Fibroblast of villous mesenchyme (primary cell): ENCODE measurements around the gene CCDC136. TPM values are rescaled to one million over a fixed set of nuclear protein-coding genes. Genes with fewer than 3 reads are reported as not detected.

Experiments used
- DNase-seq: peaks from one replicate; pipeline ENCODE4 v3.0.0-alpha.2; 2010; ENCODE audit warnings: low read depth
- H3K4me3 ChIP-seq: 2 replicates; pipeline ENCODE4 v1.5.1; 2011; ENCODE audit warnings: low read depth, mild to moderate bottlenecking, low read length
- total RNA-seq: library from RNA; depleted of rRNA; stranded (reverse); fragments of >200 nt; gene quantifications from 2 replicates; pipeline ENCODE4 v1.2.3, GENCODE V29; 2012
- TF ChIP-seq, protein P1 (sequence below): IDR thresholded peaks from 2 replicates; pipeline ENCODE4 v1.5.1; 2012; ENCODE audit warnings: low read depth, mild to moderate bottlenecking, low read length; ENCODE audit not compliant: insufficient read depth

CCDC136 gene
- total RNA-seq, 1 donor, result 9.9 TPM

DNA sequence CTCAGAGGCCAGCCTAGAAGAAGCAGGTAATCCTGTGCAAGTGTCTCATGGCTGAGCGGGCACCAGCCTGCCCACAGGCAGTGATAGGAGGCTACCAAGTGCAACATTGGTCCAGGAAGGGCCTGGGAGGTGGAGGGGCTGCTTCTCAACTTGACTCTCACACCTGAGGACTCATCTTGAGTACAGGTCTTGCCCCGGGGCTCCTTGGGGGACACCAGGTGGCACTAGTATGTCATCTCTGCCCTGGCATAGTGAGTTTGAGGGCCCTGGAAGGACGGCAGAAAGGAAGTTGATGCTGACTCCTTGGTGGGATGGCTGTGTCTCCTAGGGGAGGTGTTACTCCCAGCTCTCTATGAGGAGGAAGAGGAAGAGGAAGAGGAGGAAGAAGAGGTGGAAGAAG is 2.3 kb downstream of the CCDC136 start:
- no peak overlapping the region for H3K4me3 ChIP-seq
- TF ChIP-seq, protein P1, sequence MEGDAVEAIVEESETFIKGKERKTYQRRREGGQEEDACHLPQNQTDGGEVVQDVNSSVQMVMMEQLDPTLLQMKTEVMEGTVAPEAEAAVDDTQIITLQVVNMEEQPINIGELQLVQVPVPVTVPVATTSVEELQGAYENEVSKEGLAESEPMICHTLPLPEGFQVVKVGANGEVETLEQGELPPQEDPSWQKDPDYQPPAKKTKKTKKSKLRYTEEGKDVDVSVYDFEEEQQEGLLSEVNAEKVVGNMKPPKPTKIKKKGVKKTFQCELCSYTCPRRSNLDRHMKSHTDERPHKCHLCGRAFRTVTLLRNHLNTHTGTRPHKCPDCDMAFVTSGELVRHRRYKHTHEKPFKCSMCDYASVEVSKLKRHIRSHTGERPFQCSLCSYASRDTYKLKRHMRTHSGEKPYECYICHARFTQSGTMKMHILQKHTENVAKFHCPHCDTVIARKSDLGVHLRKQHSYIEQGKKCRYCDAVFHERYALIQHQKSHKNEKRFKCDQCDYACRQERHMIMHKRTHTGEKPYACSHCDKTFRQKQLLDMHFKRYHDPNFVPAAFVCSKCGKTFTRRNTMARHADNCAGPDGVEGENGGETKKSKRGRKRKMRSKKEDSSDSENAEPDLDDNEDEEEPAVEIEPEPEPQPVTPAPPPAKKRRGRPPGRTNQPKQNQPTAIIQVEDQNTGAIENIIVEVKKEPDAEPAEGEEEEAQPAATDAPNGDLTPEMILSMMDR, result no peak
- DNase-seq, result no peak

DNA sequence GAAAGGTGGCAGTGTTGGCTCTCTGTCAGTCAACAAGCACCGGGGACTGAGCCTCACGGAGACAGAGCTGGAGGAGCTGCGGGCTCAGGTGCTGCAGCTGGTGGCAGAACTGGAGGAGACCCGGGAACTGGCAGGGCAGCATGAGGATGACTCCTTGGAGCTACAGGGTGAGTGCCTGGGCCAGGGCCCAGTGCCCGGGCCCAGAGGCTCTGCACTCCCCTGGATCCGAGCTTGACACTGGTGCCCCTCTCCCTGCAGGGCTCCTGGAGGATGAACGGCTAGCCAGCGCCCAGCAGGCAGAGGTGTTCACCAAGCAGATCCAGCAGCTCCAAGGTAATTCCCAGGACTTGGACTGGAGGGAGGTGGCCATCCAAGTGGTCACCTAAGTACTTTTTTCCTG is 2.7 kb downstream of the CCDC136 start:
- TF ChIP-seq, protein P1, result no peak
- DNase-seq, result no peak
- H3K4me3 ChIP-seq, result no peak overlapping the region

DNA sequence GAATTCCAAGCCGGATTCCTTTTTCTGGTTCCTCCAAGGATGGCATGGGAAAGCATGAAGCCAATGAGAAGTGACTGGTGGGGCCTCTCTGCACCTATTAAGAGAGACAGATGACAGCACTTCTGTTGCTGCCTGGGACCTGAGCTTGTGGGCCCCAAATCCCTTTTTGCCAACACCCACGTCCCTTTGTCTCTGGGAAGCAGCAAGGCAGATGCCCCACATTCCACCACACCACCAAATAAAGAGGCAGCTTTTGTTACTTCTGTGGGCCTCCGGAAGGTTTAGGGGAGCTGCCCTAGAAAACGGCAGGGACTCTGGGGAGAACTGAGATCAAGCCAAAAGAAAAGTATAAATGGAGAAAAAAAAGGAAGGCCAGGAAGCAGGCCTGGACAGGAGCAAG is 3.4 kb downstream of the CCDC136 start:
- no peak for DNase-seq
- TF ChIP-seq, protein P1, result no peak
- no peak overlapping the region for H3K4me3 ChIP-seq

DNA sequence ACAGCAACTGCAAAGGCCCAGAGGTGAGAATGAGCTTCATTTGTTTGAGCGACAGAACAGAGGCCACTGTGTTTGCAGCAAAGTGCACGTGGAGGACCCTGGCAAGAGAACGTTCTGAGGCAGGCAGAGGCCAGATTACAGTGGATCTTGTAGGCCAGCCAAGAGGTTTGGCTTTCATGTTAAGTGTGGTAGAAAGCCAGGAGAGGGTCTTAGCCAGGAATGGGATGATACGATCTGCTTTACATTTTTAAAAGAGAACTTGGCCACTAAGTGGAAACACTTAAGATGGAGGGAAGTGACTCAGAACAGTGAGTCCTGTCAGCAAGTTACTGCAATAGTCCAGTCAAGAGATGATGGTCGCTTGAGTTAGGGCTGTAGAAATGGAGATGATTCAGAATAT is 4.6 kb downstream of the CCDC136 start:
- TF ChIP-seq, protein P1, result no peak
- DNase-seq, result no peak
- no peak overlapping the region for H3K4me3 ChIP-seq

DNA sequence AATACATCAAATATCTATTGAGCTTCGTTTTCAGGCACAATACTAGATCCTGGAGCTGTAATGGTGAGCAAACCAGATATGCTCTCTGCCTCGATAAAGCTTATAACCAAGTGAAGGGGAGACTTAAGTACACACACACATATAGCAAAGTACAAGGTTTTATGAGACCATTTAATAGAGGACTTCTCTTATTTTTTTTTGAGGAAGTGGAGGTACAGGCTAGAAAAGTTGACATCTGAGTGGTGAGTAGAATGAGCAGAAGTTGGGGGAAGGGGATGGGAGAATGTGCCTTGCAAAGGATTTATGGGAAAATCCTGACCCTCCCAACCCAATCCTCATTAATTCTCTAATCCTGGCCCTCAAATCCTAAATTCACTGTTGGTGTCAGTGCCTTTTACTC is 7.7 kb downstream of the CCDC136 start:
- TF ChIP-seq, protein P1, result no peak
- H3K4me3 ChIP-seq, result no peak overlapping the region
- no peak for DNase-seq

DNA sequence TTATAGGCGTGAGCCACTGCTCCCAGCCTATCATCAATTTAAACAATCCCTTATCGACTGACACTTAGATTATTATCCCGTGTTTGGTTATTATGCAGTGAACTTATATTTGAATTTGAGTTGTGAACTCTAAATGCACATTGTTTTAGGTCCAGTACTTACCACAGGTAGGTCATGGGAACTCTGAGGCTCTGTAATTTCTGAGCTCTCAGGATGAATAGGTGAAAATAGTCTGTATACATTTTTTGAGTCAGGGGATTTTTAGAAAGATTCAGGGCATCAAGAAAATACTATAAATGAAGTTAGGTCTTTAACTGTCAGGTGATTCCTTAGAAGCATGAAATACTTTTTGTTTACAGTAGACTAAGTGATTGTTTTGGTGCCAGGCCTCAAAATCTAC is 8.8 kb downstream of the CCDC136 start:
- no peak overlapping the region for H3K4me3 ChIP-seq
- TF ChIP-seq, protein P1, result no peak
- DNase-seq, result no peak

DNA sequence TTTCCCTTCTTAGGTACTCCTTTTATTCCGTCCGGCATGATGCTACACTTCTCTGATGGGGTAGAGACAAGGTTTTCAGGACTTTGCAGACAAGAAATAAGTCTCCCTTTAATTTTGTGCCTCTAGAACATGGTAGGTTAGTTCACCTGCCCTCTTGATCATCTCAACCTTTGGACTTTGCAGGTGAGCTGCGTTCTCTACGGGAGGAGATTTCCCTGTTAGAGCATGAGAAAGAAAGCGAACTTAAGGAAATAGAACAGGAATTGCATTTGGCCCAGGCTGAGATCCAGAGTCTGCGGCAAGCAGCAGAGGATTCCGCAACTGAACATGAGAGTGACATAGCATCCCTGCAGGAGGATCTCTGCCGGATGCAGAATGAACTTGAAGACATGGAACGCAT is 9.2 kb downstream of the CCDC136 start:
- TF ChIP-seq, protein P1, result no peak
- H3K4me3 ChIP-seq, result no peak overlapping the region
- no peak for DNase-seq
